Large intestine (tissue), 3 donors: ENCODE data around the gene SIK1. TPM values are rescaled to one million over a fixed set of nuclear protein-coding genes. Genes with fewer than 3 reads are reported as not detected.

Experiments
- DNase-seq, 2 donors: peaks; one replicate each; pipeline versions ENCODE4 v3.0.0 to v3.0.0-alpha.2; 2013
- H3K27ac ChIP-seq: one replicate; pipeline ENCODE4 v1.5.1; 2013; ENCODE audit warnings: low read length
- H3K27me3 ChIP-seq: 2 replicates; pipeline ENCODE4 v1.6.1; 2013; ENCODE audit warnings: low read length; ENCODE audit not compliant: control insufficient read depth, insufficient read depth
- H3K36me3 ChIP-seq: 2 replicates; pipeline ENCODE4 v1.6.1; 2013; ENCODE audit warnings: low read length; ENCODE audit not compliant: control insufficient read depth, insufficient read depth
- H3K4me1 ChIP-seq: one replicate; pipeline ENCODE4 v1.6.1; 2013; ENCODE audit warnings: low read length; ENCODE audit not compliant: control insufficient read depth, insufficient read depth
- H3K4me3 ChIP-seq: one replicate; pipeline ENCODE4 v1.5.1; 2013; ENCODE audit warnings: low read length
- H3K9me3 ChIP-seq: one replicate; pipeline ENCODE4 v1.6.1; 2013; ENCODE audit warnings: mild to moderate bottlenecking, low read depth, low read length, moderate library complexity; ENCODE audit not compliant: control insufficient read depth
- WGBS: methylation state at CpG from one replicate; pipeline ENCODE4 v1.1.5; 2013; ENCODE audit warnings: low lambda C conversion rate; ENCODE audit not compliant: insufficient coverage; 5-methylcytosine and 5-hydroxymethylcytosine counted together
- polyA plus RNA-seq: library from polyadenylated mRNA; unstranded; fragments of 120-200 nt; gene quantifications from one replicate; pipeline ENCODE4 v1.2.1, GENCODE V29; 2013

Gene SIK1
- polyA plus RNA-seq, 1 donor, result 6.3 TPM

GRCh38 chr21:43366656-43367055, 60.3 kb downstream of the SIK1 start:
- no peaks in the 10 kb centered on the region for H3K36me3 ChIP-seq
- H3K4me3 ChIP-seq, result no peak overlapping the region
- H3K27ac ChIP-seq, result no peak overlapping the region
- peaks cover 7% of the 10 kb centered on the region for H3K4me1 ChIP-seq
- H3K27me3 ChIP-seq, result no peaks in the 10 kb centered on the region
- no peak for DNase-seq
- H3K9me3 ChIP-seq, result peaks cover 3% of the 10 kb centered on the region
- no CpG with 5 or more reads among the region's 19 CpGs for WGBS

- WGBS, result 50% methylated on average over 4 of the region's 20 CpGs
- peaks cover 7% of the 10 kb centered on the region for H3K4me1 ChIP-seq
- no peak overlapping the region for H3K27ac ChIP-seq
Measured at GRCh38 chr21:43365611-43366426, 61.1 kb downstream of the SIK1 start.

GRCh38 chr21:43364851-43365424, 62.0 kb downstream of the SIK1 start:
- peak; percentile 82 to 88 for DNase-seq
- H3K36me3 ChIP-seq, result no peaks in the 10 kb centered on the region
- no peaks in the 10 kb centered on the region for H3K27me3 ChIP-seq
- no CpG with 5 or more reads among the region's 18 CpGs for WGBS
- no peak overlapping the region for H3K27ac ChIP-seq
- H3K4me3 ChIP-seq, result no peak overlapping the region
- peaks cover 3% of the 10 kb centered on the region for H3K9me3 ChIP-seq
- peaks cover 7% of the 10 kb centered on the region for H3K4me1 ChIP-seq

More at GRCh38 chr21:43365611-43366426, 61.1 kb downstream of the SIK1 start:
- Histone ChIP-seq H3K27me3 (no peaks in the 10 kb centered on the region), H3K4me3 (no peak overlapping the region), H3K36me3 (no peaks in the 10 kb centered on the region), H3K9me3 (peaks cover 3% of the 10 kb centered on the region)
- DNase-seq, result no peak

Other genes with a start within 250 kb of the SIK1 start
- 0.66 TPM for gene HSF2BP, start 232.4 kb upstream of the SIK1 start, polyA plus RNA-seq
- 21.1 TPM for gene RRP1B, start 232.4 kb upstream of the SIK1 start, polyA plus RNA-seq